HG03159 (cell line): ENCODE measurements around the gene UGT1A7.

ENCODE experiments used
- ATAC-seq: cut with Tn5 transposase; IDR thresholded peaks from one replicate; pipeline ENCODE4 v1.9.1; 2021; ENCODE audit warnings: mild to moderate bottlenecking, moderate library complexity; ENCODE audit not compliant: unreplicated experiment

The UGT1A7 gene

DNA sequence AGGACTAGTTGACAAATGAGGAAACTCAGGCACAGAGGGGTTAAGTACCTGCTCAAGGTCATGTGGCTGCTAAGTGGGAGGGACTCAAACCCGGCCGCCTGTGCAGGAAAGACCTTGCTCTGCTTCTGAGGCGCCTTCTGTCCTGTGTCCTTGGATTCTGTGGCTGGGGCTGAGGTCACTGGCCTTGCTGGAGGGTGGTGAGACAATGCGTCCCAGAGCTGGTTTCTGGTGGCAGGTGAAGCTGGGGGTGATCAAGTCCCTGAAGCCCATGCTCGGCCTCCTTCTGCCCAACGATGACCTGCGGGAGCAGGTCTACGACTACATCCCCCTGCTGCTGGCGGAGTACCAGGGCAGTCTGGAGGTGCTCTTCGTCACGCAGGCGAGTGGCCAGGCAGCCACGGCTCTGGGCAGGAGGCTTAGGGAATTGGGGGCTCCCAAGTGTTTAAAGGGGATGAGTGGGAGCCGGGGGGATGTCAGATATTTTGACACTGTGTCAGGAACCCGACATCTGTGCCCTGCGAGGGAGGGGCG, 112.5 kb downstream of the UGT1A7 start:
- ATAC-seq = no peak

DNA sequence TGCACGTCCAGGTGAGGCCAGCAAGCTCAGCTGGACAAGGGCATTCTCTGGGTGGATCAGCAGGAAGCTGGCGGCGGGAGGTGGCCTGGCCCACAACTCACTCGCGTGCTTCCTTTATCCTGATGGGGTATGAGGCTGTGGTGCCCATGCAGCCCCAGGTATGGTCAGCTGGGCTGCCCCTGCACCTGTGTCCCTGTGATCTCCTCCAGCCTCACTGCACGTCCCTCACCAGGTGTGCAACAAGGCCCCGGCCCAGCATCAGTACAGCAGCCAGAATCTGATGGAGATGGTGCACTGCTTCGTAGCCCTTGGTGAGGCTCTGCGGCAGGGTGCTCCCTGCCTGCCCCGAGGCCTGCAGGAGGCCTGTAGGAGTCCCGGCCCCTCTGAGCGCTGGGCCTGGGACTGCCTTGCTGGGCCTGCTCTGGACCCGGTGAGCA, 114.1 kb downstream of the UGT1A7 start:
- ATAC-seq = no peak

DNA sequence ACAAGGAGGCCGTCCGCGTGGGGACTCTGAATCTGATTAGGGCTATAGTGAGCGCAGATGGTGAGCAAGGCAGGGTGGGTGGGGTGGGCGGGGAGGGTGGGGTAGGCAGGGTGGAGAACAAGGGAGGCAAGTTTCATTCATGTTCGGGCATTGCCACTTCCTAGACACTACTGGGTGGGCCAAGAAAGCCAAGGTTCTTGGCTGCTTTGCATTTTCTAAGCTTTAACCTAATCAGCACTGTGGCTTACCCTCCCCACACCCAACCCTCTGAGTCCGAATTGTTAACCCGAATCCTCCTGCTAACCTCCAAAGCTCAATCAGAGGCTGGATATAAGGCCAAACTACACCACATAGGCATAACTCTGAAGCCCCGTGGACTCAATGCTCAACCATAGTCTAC, 114.6 kb downstream of the UGT1A7 start:
- no peak for ATAC-seq

DNA sequence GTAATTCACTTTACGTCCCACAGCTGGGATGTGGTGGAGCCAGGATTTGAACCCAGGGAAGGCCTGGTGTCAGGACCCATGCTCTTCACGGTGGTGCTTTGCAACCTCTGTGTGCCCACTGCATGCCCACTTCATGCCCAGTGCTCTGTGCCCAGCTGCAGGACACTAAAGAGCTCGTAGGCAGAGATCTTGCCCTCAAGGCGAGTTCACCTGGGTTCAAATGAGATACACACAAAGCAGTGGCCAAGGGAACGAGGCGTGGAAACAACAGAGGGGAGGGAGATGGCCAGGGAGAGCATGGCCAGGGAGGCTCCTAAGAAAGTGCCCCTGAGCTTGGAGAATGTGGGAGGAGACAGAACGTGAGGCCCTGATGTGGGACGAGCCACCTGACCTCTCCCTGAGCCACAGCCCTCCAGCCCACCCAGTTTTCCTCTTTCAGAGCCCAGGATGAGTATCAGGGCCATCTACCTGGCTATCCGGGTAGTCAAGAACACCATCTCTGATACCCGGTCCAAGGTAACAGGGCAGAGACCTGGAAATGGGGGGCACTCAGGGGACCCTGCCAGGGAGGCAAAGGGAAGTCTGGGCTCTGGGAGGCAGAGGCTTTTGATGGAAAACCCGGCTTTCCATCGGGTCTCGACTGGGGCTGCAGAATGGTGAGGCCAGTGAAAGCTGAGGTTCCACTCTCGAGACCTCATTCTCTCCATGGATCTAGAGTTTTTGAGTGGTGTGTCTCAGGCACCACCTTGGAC, 116.8 kb downstream of the UGT1A7 start:
- no peak for ATAC-seq

DNA sequence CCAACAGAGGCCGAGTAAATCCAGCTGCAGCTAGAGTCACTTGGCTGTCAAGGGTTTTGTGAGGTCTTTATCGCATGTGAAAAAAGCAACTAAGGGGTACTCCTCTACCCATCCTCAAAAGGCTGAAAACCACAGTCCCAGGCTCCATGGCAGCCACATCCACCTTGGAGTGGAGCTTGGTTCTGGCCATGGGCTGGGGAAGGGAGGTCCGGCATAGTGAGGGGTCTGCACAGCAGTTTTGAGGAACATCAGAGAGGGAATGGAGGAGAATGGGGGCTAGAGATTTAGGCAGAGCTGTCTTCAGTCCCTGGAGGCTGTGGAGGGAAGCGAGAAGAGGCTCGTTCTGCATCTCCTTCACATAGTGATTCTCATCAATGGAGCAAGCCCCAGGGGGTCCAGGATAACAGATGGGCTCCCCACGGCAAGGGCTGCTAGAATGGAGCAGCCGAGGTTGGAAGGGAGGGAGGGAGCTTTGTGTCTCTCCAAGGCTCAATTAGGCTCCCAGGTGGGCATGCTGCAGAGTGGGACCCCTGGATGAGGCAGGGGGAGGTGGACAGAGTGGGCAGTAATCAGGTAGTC, 117.5 kb downstream of the UGT1A7 start:
- no peak for ATAC-seq

DNA sequence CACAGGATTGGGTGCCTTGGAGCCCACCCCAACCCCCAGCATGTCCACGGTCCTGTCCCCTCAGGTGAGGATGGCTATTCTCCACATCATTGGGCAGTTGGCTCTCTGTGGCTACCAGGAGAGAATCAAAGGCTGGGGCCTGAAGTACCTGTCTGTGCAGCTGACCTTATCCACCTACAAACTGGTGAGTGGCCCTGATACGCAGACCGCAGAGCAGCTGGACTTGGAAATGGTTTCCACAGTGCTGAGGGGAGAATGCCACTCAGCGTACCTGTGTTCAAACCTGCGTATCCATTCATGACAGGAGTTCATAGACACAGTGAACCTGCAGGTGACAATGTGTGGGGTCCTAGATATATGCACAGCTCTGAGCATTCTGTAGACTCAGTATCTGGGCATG, 118.0 kb downstream of the UGT1A7 start:
- ATAC-seq = no peak

DNA sequence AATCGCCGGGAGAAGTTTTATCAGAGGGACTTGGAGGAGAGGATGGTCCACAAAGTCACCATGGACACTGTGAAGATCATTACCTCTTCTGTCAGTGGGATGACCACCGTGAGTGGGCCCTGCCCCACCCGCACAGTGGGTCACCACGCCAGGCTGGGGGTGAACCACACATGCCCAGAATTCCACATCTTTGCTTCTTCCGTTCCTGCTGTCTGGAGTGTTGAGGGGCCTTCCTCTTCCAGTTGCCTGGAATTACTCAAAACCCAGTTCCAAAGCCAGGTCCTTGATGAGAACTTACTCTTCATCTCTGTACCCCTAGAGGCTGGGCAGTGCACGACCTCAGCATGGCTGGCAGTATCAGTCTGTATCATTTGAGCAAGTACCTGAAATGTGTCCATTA, 118.5 kb downstream of the UGT1A7 start:
- ATAC-seq = no peak

DNA sequence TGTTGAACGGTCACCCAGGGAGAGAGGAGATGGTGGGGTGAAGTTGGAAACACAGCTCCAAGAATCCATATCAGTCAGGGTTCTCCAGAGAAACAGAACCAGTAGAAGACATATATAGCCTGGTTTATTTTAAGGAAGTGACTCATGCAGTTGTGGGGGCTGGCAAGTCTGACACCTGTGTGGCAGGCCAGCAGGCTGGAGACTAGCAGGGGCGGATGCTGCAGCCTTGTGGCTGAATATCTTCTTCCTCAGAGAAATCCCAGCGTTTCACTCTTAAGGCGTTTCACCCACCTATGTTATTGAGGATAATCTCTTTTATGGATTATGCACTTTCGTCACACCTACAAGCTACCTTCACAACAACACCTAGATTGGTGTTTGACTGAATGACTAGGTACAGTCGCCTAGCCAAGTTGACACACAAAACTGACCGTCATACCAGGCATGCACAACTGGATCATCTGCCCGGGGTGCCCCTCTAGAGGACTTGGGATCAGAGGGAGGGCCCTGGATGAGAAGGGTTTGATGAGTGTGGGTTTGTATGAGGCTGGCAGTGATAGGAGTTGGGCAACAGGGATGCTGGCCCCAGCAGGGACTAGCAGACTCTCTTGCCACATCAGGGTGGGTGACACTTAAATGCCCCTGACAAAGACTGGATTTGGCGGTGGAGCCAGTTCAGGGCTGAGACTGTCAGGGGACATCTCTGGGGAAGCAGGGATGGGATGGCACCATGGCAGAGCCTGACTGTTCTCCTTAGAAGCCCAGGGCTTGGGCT, 119.8 kb downstream of the UGT1A7 start:
- ATAC-seq = peak; percentile 50

DNA sequence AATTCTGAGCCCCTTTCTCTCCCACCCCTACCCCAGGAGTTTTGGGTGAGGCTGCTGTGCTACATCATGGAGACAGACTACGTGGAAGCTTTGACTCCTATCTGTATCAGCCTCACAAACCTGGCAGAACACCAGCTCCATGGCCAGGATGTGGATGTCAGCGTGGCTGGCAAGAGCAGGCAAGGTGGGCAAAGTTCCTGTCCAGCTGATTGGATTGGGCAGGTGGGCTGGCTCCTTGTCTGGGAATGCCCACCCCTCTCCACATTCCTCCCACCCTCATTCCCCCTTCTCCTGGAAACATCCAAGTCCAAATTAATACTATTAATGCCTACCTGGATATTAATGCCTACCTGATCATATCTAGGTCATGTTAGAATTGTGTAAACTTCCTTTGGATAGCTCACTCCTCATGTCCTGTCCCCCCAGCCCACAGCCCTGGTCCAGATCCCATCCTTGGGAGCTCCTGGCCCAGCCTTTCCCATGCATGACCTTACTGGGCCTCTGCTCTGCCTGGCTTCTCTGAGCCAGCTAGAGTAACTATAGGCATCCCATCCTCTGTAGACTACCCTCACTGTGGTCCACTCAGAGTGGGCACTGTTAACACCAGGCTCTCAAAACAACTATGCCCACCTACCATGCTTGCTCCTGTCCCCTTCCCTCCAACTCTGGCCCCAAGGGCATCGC, 120.6 kb downstream of the UGT1A7 start:
- no peak for ATAC-seq

DNA sequence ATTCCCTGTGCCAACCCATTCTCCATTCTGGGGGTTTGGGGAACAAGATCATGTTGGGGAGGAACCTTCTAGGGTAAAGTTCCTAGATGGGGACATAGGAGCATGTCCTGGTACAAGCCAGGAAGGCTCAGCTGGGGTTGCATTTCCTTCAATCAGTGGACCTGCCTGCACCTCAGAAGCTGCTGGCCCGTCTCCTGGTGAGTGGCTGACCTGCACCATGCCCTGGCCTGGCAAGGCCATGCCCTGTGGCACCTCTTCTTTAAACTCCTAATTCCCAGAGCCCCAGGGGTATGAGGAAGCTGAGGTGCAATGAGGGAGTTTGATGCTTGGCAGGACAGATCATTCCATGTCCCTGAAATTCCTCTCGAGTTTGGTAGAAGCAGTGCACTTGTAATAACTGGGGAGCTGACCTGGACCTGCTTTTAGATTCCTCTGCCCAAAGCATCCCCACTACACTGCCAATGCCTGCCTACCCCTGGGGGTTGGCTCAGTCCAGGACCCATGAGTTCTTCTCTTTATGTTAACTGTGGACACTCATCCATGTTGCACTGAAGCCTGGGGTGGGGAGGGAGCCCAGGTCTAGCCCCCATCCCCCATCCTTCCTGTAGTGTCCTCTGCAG, 121.7 kb downstream of the UGT1A7 start:
- no peak for ATAC-seq

DNA sequence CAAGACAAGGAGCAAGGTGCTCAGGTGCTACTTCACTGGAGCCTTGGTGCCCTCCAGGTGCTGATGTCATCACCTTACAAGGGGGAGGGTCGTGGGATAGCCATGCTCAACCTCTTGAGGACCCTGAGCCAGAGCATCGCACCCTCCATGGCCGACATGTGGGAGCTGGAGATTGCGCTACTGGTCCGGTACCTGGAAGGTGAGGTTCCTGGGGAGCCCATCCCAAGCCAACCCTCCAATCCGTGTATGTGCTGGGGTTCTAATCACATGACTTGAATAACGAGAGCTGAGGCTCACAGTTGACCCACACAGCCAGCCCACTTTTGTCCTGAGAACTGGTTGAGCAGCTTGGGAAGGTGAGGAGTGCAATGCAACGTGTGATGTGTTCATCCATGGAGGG, 122.3 kb downstream of the UGT1A7 start:
- ATAC-seq = no peak

DNA sequence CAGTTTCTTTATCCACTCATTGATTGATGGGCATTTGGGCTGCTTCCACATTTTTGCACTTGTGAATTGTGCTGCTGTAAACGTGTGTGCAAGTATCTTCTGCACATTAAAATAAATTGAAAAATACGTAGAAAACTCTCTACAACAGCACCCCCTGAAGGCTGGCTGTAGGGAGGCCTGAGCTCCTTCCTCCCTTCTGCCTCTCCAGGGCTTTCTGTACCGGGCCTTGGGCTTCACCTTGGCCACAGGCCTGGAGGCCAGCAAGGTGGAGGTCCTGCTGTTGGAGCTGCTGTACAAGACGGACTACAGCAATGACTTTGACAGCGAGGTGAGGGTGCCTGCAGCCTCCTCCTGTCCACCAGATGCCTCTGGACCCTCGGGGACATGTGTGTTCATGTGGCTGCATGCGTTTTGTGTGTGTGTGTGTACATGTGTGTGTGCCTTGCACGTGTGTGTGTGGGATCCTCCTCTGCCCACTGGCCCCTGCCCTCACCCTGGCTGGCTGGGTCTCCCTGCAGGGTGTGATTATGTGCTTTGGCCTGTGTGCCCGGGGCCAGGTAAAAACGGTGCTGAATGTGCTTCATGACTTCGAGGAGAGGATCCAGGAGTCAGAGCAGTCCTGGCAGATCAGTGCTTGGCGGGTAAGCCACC, 125.6 kb downstream of the UGT1A7 start:
- no peak for ATAC-seq

DNA sequence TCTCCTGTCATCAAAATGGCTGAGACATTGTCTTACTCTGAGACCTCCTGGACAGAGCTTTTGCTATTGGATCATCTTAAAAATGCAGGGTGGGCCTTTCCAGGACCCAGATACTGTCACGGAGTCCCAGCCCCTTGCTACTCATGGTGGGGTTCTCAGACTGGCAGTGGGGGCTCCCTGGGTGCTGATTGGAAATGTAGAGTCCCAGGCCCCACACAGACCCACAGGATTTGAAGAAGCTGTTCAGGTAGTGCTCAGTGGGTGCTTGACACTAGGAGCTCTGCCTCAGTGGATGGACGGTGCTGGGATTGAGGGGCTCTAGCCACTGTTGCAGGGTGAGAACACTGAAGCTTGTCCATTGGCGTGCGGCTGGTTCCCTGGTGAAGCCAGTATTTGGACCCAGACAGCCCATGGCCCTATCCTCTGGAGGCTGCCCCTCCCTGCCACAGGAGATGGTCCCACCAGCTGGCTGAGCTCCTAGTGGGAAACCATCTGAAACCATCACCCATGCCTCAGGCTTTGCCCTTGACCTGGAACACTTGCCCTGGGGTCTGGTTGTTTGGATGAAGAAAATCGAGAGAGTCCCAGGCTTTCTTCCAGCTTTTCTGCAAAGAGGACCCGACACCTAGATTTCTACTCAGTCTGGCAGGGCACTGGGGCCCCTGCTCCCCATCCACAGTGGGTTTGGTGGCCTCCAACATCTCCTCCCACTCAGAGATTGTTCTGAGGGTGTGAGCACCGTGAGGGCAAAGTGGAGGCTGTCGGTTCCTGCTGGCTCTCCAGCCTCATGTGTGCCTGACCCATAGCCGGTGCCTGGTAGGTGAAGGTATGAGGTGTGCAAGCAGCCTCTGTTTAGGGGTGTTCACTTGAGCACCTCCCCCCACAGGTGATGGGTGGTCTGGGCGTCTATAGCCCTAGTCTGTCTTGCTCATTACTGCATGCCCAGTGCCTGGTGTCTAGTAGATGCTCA, 126.5 kb downstream of the UGT1A7 start:
- no peak for ATAC-seq

DNA sequence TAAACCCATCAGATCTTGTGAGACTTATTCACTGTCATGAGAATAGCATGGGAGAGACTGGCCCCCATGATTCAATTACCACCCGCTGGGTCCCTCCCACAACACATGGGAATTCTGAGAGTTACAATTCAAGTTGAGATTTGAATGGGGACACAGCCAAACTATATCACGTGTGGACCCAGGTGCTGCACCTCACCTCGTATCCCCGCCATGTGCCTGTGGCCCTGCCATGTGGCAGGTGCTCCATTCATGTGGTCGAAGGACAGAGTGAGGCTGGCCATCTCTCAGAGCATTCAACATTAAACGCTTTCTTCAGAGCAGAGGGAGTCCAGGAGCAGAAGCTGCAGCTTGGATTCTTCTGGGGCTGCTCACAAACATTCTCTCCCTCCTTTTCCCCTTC, 128.7 kb downstream of the UGT1A7 start:
- ATAC-seq = no peak

DNA sequence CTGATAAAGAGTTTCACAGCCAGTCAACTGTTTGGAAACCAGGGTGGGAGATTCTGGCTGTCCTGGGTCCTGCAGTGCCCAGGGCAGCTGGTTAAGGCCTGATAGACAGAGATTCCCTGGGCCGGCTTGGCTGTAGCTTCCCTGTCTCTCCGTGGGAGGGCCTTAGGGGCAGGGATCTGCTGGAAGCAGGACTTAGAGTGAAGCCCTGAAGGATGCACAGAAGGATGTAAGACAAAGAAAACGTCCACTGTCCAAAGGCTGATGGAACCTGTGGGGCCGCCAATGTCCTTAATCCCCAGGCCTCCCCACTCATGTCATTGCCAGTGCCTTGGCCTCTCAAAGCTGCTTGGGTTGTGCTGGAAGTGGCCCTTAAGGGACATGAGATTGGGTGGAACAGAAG, 129.4 kb downstream of the UGT1A7 start:
- no peak for ATAC-seq

DNA sequence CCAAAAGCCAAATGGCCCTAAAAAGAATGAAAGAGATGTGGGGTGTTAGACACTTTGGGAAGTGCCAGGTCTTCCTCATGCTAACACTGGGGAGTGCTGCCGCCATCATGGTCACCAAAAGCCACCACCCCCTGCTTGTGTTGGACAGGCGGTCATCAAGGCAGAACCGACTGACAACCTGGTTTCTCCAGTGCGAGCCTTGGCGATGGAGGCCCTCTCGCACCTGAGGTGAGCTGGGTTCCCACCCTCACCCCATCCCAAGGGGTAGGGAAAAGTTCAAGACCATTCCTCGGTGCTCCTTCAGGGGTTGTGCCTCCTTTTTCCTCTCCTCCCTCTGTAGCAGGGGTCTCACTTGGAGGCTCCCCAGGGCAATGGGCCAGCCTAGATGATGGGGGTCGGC, 130.0 kb downstream of the UGT1A7 start:
- no peak for ATAC-seq

DNA sequence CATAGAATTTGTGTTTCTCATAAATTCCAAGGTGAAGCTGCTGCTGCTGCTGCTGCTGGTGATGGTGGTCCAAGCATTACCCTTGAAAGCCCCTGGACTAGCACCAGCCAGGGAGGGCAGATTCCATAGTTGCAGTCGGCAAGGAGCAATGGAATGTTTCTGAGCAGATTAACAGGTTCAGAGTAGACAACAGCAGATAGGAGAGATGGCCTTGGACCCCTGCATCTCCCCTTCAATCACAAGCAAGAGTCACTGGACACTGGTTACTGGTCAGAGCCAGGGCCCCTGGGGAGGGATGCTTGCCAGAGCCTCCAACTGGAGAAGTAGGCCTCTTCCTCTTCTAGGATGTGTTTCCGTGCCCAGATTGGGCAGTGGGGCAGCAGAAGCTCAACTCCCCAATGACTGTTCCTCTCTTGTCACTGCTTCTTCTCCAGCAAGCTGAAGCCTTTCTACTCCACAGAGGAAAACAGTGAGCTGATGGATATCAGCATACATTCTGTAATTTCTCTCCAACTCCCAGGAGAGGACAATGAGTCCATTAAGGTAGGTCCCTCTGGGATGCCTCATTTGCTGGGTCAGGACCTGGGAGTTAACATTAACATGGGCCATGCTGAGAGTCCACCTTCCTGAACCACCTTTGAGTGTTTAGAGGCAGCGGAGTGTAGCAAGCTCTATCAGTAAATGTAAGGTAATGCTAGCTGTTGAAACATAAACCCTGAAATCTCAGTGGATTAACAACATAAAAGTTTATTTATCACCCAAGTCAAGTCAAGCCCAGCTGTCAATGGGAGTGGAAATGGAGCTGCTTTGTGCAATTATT, 131.7 kb downstream of the UGT1A7 start:
- no peak for ATAC-seq
